GM19193 (cell line): ENCODE results near the gene NT5C2.

Source experiments
- POLR2A ChIP-seq: IDR thresholded peaks from 4 replicates; pipeline ENCODE4 v1.6.1; 2011; ENCODE audit not compliant: insufficient read depth, insufficient read length; ENCODE audit errors: extremely low read depth

The NT5C2 gene

DNA sequence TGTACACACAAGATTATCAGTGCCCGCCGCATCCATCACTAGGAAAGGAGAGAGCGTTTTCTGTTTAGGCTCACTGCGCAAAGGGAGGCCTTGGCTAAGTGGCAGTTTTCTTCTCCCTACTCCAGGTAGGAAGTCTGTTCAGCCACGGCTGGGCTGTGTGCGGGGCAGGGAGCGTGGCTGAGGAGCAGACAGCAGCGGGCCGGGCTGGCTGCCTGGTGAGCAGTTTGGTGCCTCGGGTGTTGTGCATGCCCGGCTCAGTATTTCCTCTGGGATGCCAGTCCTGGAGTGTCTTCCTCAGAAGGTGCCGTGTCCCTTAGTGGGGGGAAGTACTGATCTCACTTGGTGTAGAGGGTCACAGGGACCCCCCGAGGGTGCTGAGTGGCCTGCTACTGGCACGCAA, 114.4 kb downstream of the NT5C2 start:
- TF ChIP-seq POLR2A, result no peak

DNA sequence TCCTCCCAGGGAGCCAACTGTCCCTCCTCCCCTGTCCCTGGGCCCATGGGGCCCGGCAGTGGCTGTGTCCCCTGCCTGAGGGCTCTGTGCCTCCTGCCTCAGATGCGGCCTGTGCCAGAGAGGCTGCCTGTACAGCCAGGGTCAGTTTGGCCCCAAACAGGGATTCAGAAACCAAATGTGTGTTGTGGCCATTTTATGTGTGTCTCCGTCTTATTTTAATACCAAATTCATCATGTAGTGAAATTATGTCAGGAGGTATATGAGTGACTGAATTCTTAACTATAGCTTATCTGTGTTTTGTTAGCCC, 114.8 kb downstream of the NT5C2 start:
- TF ChIP-seq POLR2A, result no peak

DNA sequence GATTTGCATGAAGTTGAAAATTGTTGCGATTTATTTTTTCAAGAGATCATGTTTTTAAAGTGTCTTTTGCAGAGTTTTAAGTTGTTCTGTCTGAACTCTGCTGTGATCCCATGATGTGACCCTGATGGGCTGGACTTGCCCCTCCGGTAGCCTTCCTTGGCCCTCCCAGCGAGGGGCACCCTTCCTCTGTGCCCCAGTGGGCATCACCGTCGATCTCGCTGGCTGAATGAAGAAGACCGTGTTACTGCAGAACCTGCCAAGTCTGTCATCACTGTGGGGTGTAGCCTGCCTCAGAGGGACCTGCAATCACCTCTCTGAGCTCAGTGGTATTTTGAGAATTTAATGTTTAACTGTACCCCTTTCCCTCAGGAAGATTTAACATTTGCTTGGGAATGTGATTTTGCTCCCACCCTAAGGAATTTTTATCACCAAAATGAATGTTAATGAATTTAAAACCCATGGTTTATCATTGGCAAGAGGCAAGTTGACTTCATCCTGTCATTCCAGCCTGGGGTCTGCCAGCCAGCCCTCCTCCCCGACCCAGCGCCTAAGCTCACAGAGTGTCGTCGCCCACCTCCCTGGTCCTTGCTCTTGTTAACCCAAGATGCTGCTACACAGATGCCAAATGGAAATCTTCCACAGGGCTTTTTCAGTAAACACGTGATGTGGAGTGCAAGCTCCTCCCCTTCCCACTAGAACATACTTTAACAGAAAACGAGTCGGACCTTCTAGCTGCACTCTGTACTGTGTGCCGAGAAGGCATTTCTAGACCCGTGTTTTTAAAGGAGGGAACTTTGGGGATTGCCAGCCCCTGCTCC, 115.4 kb downstream of the NT5C2 start:
- TF ChIP-seq POLR2A, result no peak

DNA sequence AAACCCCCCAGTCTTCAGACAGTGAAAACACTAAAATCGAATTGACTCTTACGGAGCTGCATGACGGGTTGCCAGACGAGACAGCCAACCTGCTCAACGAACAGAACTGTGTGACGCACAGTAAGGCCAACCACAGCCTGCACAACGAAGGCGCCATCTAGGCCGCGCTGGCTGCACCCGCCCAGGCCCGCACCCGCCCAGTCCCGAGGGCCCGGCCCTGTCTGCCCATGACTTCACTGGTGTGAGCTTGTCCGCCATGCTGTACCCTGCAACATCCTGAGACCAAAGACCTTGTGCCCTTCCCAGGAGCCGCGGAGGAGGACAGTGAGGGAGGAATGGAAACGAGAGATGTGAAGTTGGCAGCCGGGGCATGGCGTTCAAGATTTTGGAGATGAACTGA, 116.1 kb downstream of the NT5C2 start:
- no peak for TF ChIP-seq POLR2A

DNA sequence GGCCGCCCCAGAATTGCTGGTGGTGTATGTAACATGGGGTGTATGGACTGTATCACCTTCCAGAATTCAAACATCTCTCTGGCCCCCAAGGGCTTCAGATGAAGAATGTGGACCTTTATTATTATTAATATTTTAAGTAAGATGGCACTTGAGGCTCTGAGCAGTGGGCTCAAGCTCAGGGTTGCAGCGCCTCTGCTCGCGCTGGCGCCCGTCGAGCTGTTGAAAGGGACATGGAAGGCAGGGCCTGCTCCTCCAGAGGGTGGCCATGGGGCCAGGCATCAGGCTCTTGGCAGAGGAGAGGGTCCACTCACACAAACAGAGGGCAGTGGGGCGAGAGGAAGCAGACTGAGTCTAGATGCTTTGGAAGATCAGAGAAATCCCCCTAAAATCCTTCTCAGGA, 120.2 kb downstream of the NT5C2 start:
- TF ChIP-seq POLR2A, result no peak

DNA sequence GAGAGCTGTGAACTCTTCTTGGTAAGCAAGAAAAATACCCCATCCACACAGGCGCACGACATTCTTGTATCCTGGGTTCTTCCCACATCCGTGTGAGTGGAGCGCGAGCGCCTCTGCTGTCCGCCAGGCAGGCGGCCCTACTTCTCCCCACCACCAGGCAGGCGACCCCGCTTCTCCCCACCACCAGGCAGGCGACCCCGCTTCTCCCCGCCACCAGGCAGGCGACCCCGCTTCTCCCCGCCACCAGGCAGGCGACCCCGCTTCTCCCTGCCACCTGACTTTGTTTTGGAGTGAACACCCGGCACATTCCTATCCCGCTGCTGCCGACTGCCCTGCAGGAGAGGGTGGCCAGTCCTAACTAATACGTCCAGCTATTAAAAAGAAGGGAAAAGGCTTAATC, 120.8 kb downstream of the NT5C2 start:
- no peak for TF ChIP-seq POLR2A

DNA sequence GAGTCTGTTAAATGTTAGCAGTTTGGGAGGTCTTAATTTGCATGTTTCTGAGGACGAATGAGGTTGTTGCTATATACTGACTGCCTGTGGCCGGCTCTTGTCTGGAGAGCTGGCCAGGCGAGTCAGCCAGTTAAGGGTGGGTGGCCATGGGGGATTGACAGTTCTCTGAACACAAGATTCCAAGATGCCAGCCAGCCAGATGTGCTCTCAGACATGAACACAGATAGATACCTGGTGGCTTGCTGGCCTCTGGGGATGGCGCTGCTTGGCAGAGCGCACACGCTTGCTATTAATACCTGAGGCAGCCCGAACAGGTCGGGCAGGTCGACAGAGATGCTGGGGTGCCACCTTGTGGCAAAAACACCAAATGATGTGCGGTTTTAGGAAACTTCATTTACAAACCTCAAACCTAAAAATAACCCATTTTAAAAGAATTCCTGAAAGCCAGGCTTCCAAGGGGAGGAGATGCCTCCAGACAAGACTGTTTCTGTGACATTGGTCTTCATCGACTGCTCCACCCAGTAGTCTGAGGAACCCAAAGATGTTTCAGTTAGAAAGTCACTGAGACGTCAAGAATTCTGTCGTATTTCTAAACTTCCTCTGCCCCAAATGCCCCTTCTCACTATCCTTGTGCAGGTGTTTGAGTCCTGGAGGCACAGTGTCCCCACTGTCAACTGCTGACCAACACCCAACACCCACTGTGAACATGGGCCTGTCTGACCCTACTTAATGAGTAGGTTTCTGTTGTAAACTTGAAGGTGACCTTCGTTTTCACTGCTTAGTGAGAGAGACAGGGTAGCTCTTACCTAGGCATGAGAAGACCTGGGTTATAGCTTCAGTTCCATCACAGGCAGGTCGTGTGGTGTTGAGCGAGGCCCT, 123.4 kb downstream of the NT5C2 start:
- no peak for TF ChIP-seq POLR2A

DNA sequence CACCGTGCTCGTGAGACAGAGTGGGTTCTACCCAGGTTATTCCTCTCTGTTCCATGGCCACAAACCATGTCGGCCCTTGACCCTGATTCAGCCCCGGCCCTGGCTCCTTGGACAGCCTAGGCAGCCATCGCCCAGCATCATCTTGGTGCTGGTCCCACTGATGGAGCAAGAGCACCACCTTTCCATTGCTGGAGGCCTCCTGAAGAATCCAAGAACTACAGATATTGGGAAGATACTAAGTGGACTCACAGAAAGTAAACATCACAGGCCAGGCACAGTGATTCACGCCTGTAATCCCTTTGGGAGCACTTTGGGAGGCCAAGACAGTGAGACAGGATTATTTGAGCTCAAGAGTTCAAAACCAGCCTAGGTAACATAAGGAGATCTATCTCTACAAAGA, 125.1 kb downstream of the NT5C2 start:
- TF ChIP-seq POLR2A, result no peak

DNA sequence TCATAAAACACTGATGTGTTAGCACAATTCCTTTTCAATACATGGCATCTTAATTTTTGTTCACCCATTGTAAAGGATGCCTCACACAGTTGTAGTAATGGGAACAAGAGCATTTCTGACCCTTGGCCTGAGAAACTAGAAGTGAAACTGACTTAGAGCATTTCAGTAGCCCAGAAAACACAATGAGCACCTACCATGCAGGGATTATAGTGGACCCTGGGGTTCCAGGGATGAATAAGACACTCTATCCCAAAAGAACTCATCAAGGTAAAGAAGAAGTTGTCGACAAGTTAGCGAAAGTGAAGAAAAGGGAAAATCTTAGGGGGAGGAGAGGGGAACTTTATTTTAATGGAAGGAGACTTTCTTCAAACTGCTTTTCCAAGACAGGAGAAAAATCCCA, 125.6 kb downstream of the NT5C2 start:
- no peak for TF ChIP-seq POLR2A

DNA sequence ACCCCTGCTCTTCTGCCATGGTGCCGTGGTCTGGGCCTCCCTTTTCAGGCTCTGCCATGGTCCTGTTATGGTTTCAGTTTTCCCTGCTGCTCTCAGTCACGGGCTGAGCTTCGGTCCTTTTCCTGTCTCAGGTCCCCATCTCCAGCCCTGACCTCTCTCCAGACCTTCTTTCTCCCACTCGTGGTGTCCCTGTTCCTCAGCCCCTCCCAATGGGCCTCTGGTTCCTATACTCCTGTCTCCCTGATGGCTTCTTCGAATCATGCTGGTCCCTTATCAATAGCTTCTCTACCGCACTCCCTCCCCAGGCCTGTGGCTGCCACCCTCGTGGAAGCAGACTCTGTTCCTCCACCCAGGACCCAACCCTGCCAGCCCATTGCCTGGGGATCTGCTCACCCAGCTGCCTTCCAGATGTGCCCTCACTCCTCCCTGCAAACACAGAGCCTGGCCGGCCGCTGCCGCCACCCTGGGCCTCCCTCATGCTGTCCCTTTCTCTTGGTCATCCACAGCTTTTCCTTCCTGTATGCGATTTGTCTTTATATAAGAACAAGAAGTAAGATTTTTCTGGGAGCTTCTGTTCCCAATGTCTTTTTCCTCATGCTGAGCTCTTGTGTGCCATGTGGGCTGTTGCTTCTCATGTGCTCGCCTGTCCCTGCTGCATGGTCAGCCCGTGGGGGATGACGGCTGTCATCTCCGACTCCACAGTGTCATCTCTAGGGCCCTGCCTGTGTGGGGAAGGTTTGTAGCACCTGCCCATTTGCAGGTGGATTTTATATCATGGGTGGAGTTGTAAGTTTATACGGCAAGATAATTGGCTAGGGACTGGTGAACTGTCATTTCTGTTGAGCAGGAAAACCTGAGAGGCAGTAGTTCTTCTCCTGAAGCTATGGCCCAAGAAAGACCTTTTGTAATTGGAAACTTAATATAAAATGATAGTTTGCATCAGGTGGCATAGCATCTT, 126.7 kb downstream of the NT5C2 start:
- TF ChIP-seq POLR2A, result no peak

DNA sequence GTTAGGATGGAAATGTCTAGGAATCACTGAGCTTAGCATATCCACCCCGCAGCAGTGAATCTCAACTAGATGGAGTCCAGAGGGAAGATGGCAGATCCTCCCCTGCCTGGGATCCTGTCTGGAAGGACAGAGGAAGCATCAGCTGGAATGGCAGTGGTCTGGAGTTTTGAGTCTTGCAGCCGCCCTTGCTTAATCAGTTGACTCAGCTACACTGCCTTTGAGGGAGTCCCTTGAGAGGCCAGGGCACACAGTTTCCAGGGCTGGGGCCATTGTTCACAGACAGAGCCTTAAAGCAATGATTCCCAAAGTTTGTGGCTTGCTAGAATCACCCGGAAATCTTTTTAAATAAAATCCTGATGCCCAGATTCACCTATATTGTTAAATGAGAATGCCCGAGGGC, 128.1 kb downstream of the NT5C2 start:
- no peak for TF ChIP-seq POLR2A

DNA sequence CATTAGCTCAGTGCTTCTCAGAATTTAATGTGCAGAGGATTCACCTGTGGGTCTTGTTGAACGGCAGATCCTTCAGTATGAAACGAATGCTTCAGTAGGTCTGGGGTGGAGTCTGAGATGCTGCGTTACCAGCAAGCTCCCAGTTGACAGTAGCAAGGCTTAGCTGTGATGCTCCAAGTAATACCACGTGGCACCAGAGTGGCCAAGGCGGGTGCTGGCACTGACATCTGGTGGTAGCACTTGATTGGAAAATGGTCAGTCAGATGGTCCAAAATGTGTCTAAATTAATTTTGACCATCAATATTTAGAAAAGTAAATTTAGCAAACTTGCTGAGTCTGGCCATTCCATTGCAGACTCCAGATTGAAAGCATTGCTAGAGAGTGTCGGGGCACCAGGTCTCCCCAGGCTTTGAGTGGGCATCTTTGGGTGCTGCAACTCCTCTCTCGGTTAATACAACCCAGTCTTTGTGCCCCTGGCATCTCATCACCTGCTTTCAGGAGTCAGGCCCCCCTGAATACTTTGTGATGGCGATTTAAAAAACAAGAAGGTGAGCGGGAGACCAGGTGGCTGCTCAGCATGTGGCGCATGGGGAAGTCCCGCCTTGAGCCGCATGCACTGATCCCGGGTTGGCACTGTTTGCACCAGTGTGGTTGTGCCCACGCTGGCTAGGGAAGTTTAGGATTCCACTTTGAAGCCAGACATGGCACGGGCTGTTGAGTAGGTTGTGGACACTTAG, 130.1 kb downstream of the NT5C2 start:
- TF ChIP-seq POLR2A, result no peak

DNA sequence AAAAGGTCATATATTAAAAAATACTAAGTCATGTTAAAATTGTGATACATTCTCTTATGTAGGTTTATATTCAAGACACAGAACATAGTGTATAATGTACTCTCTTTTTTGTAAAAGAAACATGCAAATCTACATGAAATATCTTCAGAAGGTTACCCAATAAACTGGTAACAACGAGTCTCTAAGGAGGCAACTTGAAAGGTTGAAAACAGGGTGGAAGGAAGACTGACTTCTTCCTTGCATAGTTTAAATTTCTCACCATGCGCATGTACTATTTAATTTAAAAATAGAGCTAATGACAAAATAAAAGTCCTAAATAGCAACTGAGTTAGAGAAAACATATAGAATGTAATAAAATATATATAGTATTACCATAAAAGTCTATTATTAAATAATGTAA, 132.5 kb downstream of the NT5C2 start:
- no peak for TF ChIP-seq POLR2A

DNA sequence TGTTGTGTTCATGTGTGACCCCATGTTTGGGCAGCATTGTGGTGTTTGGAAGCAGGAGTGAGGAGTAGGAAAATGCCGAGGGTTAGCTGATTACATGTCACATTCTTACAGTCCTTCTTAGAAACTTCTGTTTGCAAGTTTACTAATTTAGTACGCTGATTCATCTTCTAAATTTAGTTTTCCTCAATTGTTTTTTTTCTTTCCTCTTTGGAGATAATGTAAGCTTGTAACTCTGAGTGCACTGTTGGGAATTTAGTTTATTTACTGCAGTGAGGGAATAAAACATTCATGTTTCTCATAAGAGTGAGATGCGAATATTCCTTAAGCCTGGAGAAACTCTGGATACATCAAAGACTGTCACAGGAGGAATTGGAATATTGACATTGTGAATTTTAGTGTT, 135.0 kb downstream of the NT5C2 start:
- no peak for TF ChIP-seq POLR2A
